NCI-H187 (cell line): ENCODE measurements around the gene JARID2.

Source experiments
- DNase-seq, 2 experiments: peaks; one replicate each; lab custom pipeline; 2025; lab: John Stamatoyannopoulos, UW

The JARID2 gene

GRCh38 chr6:15264902-15265761 is 19.3 kb downstream of the JARID2 start:
- no peak for DNase-seq

GRCh38 chr6:15265787-15266186 is 19.9 kb downstream of the JARID2 start:
- no peak for DNase-seq

GRCh38 chr6:15266423-15266996 is 20.6 kb downstream of the JARID2 start:
- no peak for DNase-seq

GRCh38 chr6:15267221-15267620 is 21.4 kb downstream of the JARID2 start:
- DNase-seq, result no peak

- no peak for DNase-seq
Observed at GRCh38 chr6:15268137-15268908, 22.5 kb downstream of the JARID2 start.

GRCh38 chr6:15269011-15269410 is 23.1 kb downstream of the JARID2 start:
- no peak for DNase-seq

GRCh38 chr6:15269619-15270018 is 23.8 kb downstream of the JARID2 start:
- no peak for DNase-seq

GRCh38 chr6:15270402-15270801 is 24.5 kb downstream of the JARID2 start:
- DNase-seq, result no peak

GRCh38 chr6:15272562-15272961 is 26.7 kb downstream of the JARID2 start:
- DNase-seq, result no peak

GRCh38 chr6:15274692-15275387 is 29.0 kb downstream of the JARID2 start:
- no peak for DNase-seq

GRCh38 chr6:15276036-15276985 is 30.4 kb downstream of the JARID2 start:
- DNase-seq, result no peak

- no peak for DNase-seq
Observed at GRCh38 chr6:15279047-15279661, 33.3 kb downstream of the JARID2 start.

- DNase-seq, result no peak
Observed at GRCh38 chr6:15280028-15280427, 34.2 kb downstream of the JARID2 start.

GRCh38 chr6:15280961-15281360 is 35.1 kb downstream of the JARID2 start:
- no peak for DNase-seq

GRCh38 chr6:15282334-15282733 is 36.5 kb downstream of the JARID2 start:
- no peak for DNase-seq

- DNase-seq, result no peak
Observed at GRCh38 chr6:15283986-15284361, 38.1 kb downstream of the JARID2 start.

GRCh38 chr6:15284743-15285142 is 38.9 kb downstream of the JARID2 start:
- no peak for DNase-seq

- DNase-seq, result no peak
Observed at GRCh38 chr6:15285682-15286294, 39.9 kb downstream of the JARID2 start.

- DNase-seq, result no peak
Observed at GRCh38 chr6:15287670-15288375, 42.0 kb downstream of the JARID2 start.

- no peak for DNase-seq
Observed at GRCh38 chr6:15288856-15289255, 43.0 kb downstream of the JARID2 start.
